NCI-H2196 (cell line): ENCODE data around the gene ABCA3.

Source experiments
- DNase-seq: peaks from one replicate; lab custom pipeline; 2025; ENCODE audit not compliant: unreplicated experiment; lab: John Stamatoyannopoulos, UW

ABCA3 gene

GRCh38 chr16:2357331-2357730 is 16.8 kb upstream of the ABCA3 start:
- DNase-seq: no peak

- no peak for DNase-seq
Observed at GRCh38 chr16:2350500-2350899, 10.0 kb upstream of the ABCA3 start.

GRCh38 chr16:2343211-2343610 is 2.7 kb upstream of the ABCA3 start:
- no peak for DNase-seq

GRCh38 chr16:2341456-2342447 is 1.2 kb upstream of the ABCA3 start:
- no peak for DNase-seq

- peak; percentile 54 for DNase-seq
Observed at GRCh38 chr16:2339521-2340484, 725 bp downstream of the ABCA3 start.

GRCh38 chr16:2337431-2338296 is 2.9 kb downstream of the ABCA3 start:
- DNase-seq: peak; percentile 42

- DNase-seq: no peak
Observed at GRCh38 chr16:2335286-2335895, 5.1 kb downstream of the ABCA3 start.

- DNase-seq: no peak
Observed at GRCh38 chr16:2333772-2334379, 6.7 kb downstream of the ABCA3 start.

- no peak for DNase-seq
Observed at GRCh38 chr16:2333231-2333630, 7.3 kb downstream of the ABCA3 start.

- DNase-seq: no peak
Observed at GRCh38 chr16:2331931-2332267, 8.6 kb downstream of the ABCA3 start.

- no peak for DNase-seq
Observed at GRCh38 chr16:2331199-2331930, 9.2 kb downstream of the ABCA3 start.

GRCh38 chr16:2329532-2329931 is 11.0 kb downstream of the ABCA3 start:
- no peak for DNase-seq

GRCh38 chr16:2328428-2328827 is 12.1 kb downstream of the ABCA3 start:
- no peak for DNase-seq

- DNase-seq: no peak
Observed at GRCh38 chr16:2326191-2326590, 14.3 kb downstream of the ABCA3 start.

GRCh38 chr16:2325791-2326190 is 14.7 kb downstream of the ABCA3 start:
- no peak for DNase-seq

GRCh38 chr16:2325181-2325580 is 15.3 kb downstream of the ABCA3 start:
- no peak for DNase-seq

GRCh38 chr16:2324296-2324859 is 16.1 kb downstream of the ABCA3 start:
- no peak for DNase-seq

- DNase-seq: no peak
Observed at GRCh38 chr16:2323701-2324100, 16.8 kb downstream of the ABCA3 start.

GRCh38 chr16:2319606-2320005 is 20.9 kb downstream of the ABCA3 start:
- no peak for DNase-seq
